ENCODE results near the gene GPR84. TPM values are rescaled to one million over a fixed set of nuclear protein-coding genes. Genes with fewer than 3 reads are reported as not detected.
A peak's percentile ranks its signal among the peaks of the same experiment; 100 is the strongest.

The GPR84 gene
- polyA plus RNA-seq, 3 donors, result 2.4 to 14.2 (median 5.6) TPM

GRCh38 chr12:54338698-54339296, 25.5 kb downstream of the GPR84 start:
- no peak overlapping the region for H2AFZ ChIP-seq (ENCODE audit: insufficient read depth, low read depth, low read length, poor library complexity, severe bottlenecking)
- Mint-ChIP-seq H3K27ac (peak overlapping the region in 1 of 7 donors; percentile 42), H3K27me3 (ENCODE audit: low read depth in 3 of 3) (no peaks in the 10 kb centered on the region), H3K4me1 (peaks cover 17% of the 10 kb centered on the region), H3K36me3 (peaks cover 39 to 58% of the 10 kb centered on the region in 2 donors), H3K9me3 (no peaks in the 10 kb centered on the region), H3K4me3 (no peak overlapping the region)
- H3K9ac ChIP-seq (ENCODE audit: insufficient read depth, low read length, poor library complexity, severe bottlenecking), result no peak overlapping the region
- H3K4me2 ChIP-seq (replicated peaks; ENCODE audit: extremely low read depth, low read length, poor library complexity, severe bottlenecking), result no peak overlapping the region
- no peak for DNase-seq
- peaks cover 34 to 54% of the 10 kb centered on the region in 2 donors for H3K36me3 ChIP-seq (replicated peaks in 1 of 2; ENCODE audit: control insufficient read depth in 1 of 2, insufficient read depth in 2 of 2, low read length in 2 of 2)
- no CpG with 5 or more reads among the region's 4 CpGs for WGBS (ENCODE audit: insufficient coverage)
- no peak for TF ChIP-seq CTCF (IDR thresholded peaks at IDR 0.05)
- H4K20me1 ChIP-seq (ENCODE audit: insufficient read depth, low read length), result peaks cover 21% of the 10 kb centered on the region
- H3K27me3 ChIP-seq (ENCODE audit: control insufficient read depth in 2 of 2, insufficient read depth in 2 of 2, low read length in 2 of 2), result no peaks in the 10 kb centered on the region
- intact Hi-C loops (cut with micrococcal nuclease), result loop anchor here in 1 of 2 donors (5.0 kb wide), 1 partner anchor 34 kb away; no protein-coding TSS in a partner anchor
- H3K79me2 ChIP-seq (ENCODE audit: insufficient read depth, low read length), result peaks cover 65% of the 10 kb centered on the region
- no peak overlapping the region for H3K4me3 ChIP-seq (replicated peaks in 1 of 3; ENCODE audit: low read depth in 2 of 3, low read length in 3 of 3)
- H3K4me1 ChIP-seq (ENCODE audit: control insufficient read depth in 1 of 2, insufficient read depth in 2 of 2, low read length in 2 of 2), result peaks cover 5 to 12% of the 10 kb centered on the region in 2 donors
- no peak overlapping the region for H3K27ac ChIP-seq (ENCODE audit: low read depth in 1 of 2, low read length in 2 of 2)
- no peaks in the 10 kb centered on the region for H3K9me3 ChIP-seq (replicated peaks in 1 of 2; ENCODE audit: control insufficient read depth in 1 of 2, insufficient read depth in 1 of 2, low read length in 2 of 2)

- Histone ChIP-seq H3K79me2 (ENCODE audit: insufficient read depth, low read length) (peaks cover 72% of the 10 kb centered on the region), H3K4me2 (replicated peaks; ENCODE audit: extremely low read depth, low read length, poor library complexity, severe bottlenecking) (no peak overlapping the region)
- intact Hi-C loops (cut with micrococcal nuclease), result loop anchor here in 1 of 2 donors (5.0 kb wide), 1 partner anchor 34 kb away; no protein-coding TSS in a partner anchor
Measured at GRCh38 chr12:54337854-54338650, 26.2 kb downstream of the GPR84 start.

More at GRCh38 chr12:54337854-54338650, 26.2 kb downstream of the GPR84 start:
- Histone ChIP-seq H3K27me3 (ENCODE audit: control insufficient read depth in 2 of 2, insufficient read depth in 2 of 2, low read length in 2 of 2) (no peaks in the 10 kb centered on the region), H3K4me3 (replicated peaks in 1 of 3; ENCODE audit: low read depth in 2 of 3, low read length in 3 of 3) (no peak overlapping the region), H3K9ac (ENCODE audit: insufficient read depth, low read length, poor library complexity, severe bottlenecking) (no peak overlapping the region), H3K4me1 (ENCODE audit: control insufficient read depth in 1 of 2, insufficient read depth in 2 of 2, low read length in 2 of 2) (peaks cover 6 to 12% of the 10 kb centered on the region in 2 donors), H3K27ac (ENCODE audit: low read depth in 1 of 2, low read length in 2 of 2) (no peak overlapping the region), H3K9me3 (replicated peaks in 1 of 2; ENCODE audit: control insufficient read depth in 1 of 2, insufficient read depth in 1 of 2, low read length in 2 of 2) (no peaks in the 10 kb centered on the region), H3K36me3 (replicated peaks in 1 of 2; ENCODE audit: control insufficient read depth in 1 of 2, insufficient read depth in 2 of 2, low read length in 2 of 2) (peaks cover 27 to 46% of the 10 kb centered on the region in 2 donors), H4K20me1 (ENCODE audit: insufficient read depth, low read length) (peaks cover 21% of the 10 kb centered on the region), H2AFZ (ENCODE audit: insufficient read depth, low read depth, low read length, poor library complexity, severe bottlenecking) (no peak overlapping the region)
- WGBS (ENCODE audit: insufficient coverage), result 100% methylated on average over 1 of the region's 3 CpGs
- Mint-ChIP-seq H3K27me3 (ENCODE audit: low read depth in 3 of 3) (no peaks in the 10 kb centered on the region), H3K27ac (peak overlapping the region in 5 of 7 donors; percentile 7 to 85 (median 59)), H3K9me3 (no peaks in the 10 kb centered on the region), H3K4me3 (no peak overlapping the region), H3K36me3 (peaks cover 33 to 52% of the 10 kb centered on the region in 2 donors), H3K4me1 (peaks cover 20% of the 10 kb centered on the region)
- TF ChIP-seq CTCF (IDR thresholded peaks at IDR 0.05), result no peak
- no peak for DNase-seq

Data from CD14-positive monocyte (primary cell).